GM19035 (cell line): ENCODE measurements around the gene PSMA4.
"Not testable (repeated sequence)": the region's sequence is repeated elsewhere in the genome, so short reads cannot be mapped to it uniquely, and the experiment has no call there.

Experiments used
- ATAC-seq: cut with Tn5 transposase; IDR thresholded peaks from one replicate; pipeline ENCODE4 v1.9.1; 2021; ENCODE audit not compliant: unreplicated experiment

The PSMA4 gene

DNA sequence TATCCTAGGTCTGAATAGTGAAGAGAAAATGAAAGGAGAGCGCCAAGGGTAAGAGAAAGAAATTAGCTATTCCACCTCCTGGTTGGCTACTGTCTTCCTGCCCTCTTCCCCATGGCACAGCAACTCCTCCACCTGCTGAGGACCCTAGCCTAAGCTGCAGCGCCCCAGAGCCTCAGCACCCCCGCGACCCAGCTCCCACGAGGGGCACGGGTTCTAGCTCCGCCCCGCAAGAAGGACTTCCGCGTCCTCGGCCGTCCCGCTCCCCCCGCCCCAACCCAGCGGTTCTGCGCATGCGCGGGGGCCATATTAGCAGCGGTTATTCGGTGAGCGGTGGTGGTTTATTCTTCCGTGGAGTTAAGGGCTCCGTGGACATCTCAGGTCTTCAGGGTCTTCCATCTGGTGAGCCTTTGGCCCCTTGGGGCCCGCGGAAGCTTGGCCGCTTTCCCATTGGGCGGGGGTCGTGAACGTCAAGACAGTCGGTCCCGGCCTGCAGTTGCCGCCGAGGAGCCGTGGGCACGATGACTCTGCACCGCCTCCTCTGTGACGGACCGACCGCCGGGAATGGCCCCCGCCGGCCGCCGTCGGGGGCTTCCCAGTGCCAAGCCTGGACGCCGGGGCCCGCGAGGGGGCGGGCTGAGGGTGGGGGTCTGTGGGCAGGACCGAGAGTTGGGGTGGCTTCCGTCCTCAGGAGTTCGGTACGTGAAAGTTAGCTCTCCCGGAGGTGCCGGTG is at the start of gene PSMA4:
TSS of gene PSMA4 (plus strand) at position 304 of the 730 bp plus-strand sequence. CDS start 1,484 bp downstream, outside the sequence.
- peak; percentile 84 for ATAC-seq

DNA sequence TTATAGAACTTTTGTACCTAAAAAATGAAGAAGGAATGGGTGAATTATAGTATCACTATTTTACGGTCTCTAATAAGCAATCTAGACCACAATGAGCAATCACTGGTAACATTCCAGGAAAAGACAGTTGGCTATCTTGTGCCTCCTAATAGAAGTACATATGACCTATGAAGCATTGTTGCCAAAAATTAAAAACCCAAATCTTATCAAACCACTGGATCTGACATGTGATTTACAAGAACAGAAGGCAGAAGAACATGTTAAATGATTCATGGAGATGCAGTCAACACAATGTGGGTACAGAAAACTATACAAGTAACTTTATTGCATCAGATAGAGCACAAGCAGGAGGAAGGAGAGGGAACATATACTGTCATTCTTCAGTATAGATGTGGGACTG is 47.4 kb upstream of the PSMA4 start:
- no peak for ATAC-seq

DNA sequence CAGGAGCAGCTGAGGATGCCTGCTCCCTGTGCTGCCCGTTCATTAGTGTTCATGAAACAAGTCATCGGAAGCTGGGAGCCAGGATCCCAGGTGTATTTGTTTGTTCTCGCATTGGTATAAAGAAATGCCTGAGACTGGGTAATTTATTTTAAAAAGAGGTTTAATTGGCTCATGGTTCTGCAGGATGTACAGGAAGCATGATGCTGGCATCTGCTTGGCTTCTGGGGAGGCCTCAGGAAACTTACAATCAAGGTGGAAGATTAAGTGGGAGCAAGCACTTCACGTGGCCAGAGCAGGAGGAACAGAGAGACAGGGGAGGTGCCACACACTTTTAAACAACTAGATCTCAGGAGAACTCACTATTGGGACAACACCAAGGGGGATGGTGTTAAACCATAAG is 38.4 kb upstream of the PSMA4 start:
- no peak for ATAC-seq

DNA sequence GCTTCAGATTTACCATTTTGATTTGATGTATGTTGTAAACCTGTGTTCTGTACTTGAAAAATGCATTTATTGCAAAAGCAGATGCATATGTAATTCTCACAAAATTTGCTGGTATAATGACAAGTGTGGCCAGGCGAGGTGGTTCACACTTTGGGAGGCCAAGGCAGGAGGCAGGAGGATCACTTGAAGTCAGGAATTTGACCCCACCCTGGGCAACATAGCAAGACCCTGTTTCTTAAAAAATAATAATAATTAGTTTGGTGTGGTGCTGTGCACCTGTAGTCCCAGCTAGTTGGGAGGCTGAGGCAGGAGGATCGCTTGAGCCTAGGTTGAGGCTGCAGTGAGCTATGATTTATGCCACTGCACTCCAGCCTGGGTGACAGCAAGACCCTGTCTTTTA is 37.6 kb upstream of the PSMA4 start:
- ATAC-seq: no peak

DNA sequence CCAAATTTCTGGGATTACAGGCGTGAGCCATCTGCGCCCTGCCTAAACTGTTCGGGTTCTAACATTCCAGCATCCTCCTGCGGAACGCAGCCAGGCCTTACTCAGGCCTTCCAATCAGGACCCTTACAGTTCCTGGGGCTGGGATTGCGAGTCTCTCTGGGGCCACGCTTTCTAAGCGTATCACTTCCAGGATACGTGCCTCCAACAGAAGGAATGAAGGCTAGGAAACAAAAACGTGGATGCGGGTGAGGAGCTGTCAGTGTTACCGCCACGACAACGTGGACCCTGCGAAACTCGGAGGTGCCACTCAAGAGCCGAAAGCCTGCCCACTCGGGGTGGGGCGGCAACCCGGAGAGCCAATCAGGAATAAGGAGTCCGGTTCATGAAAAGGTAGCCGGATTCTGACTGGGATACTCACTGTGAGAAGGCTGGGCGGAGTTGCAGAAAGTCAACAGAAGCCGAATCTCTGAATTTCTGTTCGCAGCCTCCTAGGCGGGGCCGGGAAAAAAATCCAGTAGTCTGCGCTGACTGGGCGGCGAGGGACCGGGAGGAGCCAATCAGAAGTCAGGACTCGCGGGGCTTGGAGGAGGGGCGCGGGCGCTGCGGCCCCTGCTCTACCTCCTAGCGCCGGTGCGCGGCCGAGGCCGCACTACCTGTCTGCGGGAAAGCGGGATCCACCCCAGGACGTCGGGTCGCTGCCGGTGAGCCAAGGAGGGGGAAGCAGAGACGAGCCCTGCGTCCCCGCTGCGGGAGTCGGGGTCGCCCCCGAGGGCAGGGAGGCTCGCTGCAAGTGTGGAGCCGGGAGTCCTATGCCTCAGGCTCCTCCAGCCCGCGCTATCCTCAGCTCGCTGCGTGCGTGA is 33.0 kb upstream of the PSMA4 start, which contains the start of gene HYKK:
TSS of gene HYKK (plus strand) at position 607 of the 860 bp plus-strand sequence. CDS start 5,512 bp downstream, outside the sequence.
- peak; percentile 89 for ATAC-seq

DNA sequence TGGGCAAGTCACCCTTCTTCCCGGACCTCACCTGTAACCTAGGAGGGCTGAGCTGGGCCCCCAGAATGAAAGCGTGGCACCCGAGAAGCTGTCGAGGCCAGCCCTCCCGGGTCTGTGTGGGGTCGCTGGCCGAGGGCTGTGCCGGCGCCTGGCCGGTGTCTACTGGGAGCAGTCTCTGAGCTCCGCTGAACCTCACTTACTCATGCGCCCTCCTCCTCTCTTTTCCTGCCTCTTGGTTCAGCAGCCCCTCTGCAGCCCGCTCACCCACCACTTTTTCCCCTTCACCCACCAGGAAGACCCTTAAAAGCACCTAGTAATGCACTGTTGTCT is 32.4 kb upstream of the PSMA4 start:
- peak; percentile 35 for ATAC-seq

DNA sequence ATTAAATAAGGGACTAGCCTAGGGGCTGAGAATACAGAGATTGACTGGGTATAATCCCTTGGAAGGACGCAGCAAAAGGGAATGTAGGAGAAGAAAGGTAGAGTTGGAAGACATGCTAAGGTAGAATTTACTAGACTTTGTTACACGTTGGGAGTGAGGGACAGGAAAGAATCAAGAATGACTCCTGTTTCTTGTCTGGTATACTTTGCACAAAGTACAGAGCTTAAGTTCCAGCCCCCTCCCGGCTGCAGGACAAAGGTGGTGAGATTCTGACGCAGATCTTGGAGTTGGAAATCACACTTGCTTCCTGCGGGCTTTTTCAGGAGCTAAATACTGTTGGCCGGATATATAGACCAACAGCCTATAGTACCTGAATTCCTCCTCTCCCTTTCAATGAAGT is 32.0 kb upstream of the PSMA4 start:
- ATAC-seq: no peak

DNA sequence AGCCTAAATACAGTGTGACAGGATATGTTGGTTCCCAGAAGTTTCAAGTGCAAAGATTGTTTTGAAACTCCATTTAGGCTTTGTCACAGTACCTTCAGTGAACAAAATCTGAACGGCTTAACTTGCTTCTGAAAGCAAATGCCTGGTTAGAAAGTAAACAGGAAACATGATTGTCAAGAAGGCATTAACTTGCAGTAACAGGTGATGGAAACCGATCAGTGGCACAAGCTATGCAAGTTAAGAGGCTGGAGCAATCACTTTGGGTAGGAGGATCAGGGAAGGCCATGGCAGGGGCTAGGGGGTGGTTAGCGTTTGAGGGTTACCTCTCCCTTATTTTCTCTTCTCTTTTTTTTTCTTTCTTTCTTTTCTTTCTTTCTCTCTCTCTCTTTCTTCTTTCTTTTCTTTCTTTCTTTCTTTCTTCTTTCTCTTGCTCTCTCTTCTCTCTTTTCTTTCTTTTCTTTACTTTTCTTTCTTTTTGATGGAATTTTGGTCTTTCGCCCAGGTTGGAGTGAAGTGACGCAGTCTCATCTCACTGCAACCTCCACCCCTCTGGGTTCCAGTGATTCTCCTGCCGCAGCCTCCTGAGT is 30.4 kb upstream of the PSMA4 start:
- no peak for ATAC-seq

DNA sequence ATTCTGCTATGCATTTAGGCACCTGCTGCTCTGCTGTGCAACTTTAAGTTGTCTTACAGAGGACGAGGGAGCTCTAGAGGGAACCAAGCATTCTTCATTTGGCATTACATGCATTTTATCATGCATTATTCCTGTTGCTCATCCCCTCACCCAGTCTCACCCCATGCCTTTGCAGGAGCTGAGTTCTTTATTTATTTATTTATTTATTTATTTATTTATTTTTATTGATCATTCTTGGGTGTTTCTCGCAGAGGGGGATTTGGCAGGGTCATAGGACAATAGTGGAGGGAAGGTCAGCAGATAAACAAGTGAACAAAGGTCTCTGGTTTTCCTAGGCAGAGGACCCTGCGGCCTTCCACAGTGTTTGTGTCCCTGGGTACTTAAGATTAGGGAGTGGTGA is 20.2 kb upstream of the PSMA4 start:
- ATAC-seq: not testable (repeated sequence)

DNA sequence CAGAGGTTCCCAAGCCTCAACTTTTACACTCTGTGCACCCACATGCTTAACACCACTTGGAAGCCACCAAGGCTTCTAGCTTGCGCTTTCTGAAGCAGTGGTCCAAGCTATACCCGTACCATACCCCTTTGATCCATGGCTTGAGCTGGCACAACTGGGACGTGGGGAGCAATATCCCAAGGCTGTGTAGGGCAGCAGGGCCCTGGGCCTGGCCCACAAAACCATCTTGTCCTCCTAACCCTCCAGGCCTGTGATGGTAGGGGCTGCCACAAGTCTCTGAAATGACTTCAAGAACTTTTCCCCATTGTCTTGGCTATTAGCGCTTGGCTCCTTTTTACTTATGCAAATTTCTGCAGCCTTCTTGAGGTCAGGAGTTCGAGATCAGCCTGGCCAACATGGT is 16.0 kb upstream of the PSMA4 start:
- ATAC-seq: no peak

DNA sequence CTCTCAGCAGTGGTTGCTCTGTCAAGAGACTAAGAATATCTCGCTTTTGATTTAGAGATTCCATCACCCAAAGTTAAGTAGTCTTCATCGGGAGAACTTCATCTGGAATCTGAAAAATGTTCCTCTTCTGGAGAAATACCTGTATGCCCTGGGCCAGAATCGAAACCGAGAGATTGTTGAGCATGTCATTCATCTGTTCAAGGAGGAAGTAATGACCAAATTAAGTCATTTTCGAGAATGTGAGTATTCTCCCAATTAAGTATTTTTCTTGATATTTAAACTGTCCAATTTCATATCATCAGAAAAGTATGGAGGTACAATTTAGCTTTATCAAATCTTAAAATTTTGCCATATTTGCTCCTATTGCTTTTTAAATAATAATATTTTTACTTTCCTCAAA is 12.9 kb upstream of the PSMA4 start:
- ATAC-seq: no peak

DNA sequence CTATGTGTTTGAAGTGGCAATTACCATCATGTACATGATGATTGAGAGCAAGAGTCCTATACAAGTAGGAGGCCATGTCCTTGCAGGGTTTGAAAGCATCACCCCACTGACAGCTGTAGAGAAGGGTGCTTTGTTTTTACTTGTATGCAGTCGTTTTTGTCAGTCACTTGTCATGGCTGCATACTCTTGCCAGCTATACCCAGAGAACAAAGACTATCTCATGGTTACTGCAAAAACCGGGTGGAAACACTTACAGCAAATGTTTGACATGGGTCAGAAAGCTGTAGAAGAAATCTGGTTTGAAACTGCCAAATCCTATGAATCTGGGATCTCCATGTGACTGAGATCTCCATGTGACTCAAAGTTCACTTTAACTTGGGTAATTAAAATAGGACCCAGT is 6.9 kb upstream of the PSMA4 start:
- ATAC-seq: no peak

DNA sequence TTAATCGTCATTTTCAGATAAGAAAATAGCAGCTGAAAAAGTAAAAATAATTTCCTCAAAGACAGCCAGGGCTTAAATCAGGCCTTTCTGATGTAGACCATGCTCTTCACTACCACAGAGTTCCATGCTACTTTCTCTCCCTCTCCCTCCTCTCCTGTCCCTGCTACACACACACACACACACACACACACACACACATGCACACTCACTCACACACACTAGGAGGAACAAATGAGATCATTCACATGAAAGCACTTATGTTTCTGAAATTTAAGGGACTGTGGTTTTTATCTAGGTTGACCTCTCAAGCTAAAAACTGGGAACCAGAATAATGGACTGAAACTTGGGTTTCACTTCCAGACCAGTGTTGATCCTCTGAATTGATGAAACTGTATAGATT is 4.1 kb upstream of the PSMA4 start:
- ATAC-seq: no peak

DNA sequence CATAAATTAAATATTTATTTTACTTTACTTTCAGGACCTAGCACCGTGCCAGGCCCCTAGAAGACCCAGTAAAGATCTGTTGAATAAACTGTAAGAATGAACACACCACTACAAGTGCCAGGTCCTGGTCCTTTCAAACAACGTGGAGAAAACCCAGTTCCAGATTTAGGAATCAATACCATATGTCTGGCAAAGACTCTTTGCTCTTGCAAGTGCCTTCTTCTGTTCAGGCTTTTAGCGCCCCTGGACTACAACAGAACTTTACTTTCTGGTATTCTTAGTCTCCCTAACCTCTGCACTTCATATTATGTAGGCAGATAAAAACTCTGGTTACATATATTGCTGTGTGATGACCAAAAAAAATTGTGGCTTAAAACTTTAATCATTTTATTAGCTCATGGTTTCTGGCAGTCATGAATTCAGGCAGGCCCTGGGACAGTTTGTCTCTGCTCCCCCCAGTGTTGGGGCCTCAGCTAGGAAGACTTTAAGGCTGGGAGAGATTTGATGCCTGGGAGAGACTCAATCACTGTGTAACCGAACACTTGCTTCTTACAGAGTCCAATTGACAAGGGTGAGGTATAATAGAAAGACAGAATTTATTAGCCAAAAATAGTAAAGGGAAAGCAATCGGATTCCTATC is 2.9 kb upstream of the PSMA4 start:
- no peak for ATAC-seq

DNA sequence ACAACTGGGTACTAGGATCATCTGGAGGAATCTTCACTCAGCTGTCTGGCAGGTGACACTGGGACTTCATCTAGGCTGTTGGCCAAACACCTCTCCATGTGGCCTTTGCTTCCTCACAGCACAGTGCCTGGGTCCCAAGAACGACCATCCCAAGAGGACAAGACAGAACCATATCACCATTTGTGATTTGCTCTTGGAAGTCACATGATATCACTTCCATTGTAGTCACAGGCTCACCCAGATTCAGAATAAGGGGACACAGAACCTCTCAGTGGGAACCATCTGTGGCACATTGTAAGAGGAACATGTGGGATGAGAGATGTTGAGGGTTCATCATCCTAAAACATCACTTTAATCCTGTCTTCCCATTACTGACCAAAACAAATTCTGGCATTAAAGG is 1.9 kb upstream of the PSMA4 start:
- no peak for ATAC-seq

DNA sequence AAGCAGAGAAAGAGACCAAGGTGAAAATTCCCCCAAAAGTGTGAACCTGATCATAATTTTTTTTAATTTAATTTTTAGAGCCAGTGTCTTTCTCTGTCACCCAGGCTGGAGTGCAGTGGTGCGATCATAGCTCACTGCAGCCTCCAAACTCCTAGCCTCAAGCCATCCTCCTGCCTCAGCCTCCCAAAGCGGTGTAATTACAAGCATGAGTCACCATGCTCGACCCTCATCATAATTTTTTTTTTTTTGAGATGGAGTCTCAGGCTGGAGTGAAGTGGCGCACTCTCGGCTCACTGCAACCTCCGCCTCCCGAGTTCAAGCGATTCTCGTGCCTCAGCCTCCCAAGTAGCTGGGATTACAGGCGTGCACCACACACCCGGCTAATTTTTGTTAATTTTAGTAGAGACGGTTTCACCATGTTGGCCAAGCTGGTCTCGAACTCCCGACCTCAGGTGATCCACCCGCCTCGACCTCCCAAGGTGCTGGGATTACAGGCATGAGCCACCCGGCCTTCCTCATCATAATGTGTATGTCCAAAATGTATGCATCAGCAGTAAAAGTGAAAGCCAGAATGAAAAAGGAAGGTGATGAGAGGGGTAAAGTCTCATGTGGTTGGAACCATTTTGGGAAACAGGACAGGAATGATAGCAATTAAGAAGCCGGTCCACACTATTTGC is 642 bp upstream of the PSMA4 start:
- ATAC-seq: not testable (repeated sequence)

DNA sequence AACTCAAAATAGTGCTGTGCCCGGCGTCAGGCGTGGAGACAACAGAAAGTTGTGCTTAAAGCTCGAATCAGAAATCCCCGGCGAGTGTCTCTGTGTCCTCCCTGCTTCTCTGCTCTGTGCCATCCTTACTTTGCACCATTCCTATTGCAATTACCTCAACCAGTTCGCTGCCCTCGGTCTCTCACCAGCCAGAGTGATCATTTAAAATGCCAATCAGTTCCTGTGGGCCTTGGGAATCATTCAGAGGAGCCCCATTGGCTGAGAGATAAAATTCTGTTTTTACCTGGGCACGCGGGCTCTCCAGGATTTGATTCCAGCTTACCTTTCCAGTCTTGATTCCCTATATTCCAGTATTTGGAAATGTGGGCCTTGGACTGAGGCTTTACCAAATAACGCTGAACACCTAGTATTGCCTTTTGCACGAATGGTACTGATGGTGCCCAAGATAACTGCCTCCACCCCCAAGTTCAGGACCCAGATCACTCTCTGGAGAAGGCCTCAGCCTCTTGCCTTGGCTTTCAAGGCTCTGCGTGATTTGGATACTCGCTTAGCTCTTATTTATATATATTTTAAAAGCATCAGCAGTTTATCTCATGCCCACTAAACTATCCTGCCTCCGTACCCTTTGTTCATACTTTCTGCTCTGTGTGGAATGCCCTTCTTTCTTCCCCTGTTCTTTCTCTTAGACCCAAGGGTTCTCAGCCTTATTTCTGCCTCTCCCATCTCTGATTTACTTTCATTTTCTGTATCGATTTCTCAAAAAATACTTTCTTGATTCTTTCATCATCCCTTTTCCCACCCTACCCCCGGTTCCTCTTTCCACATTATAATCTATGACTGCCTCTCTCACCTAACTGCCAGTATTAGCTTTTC is 863 bp downstream of the PSMA4 start:
- no peak for ATAC-seq

DNA sequence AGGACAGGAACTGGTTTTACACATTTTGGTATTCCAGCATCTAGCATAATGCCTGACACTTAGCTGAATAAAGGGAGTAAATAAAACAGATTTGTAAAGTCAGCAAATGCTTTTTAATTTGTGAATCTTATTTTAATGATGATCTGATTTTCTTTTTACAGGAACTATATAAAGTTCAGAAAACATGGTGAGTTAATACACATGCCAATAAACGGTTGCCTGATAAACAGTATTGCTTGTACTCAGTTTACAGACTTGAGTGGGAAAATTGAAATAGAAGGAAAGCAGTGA is 1.4 kb downstream of the PSMA4 start:
- no peak for ATAC-seq

DNA sequence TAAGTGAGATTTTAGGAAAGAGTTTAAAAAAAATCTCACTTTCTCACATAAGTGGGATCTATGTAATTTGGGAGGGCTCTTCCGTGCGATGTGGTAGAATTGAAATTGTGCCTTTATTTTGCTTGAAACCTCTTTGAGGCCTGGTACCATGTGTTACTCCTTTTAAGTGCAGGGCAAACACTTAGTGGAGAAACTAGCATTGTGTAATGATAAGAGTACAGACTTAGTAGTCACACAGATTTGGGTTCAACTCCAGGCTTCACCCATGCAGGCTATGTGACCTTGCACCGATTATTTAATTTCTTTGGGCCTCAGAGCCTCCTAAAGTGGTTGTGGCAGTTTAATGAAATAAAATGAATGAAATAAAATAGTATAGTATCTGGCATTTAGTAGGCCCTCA is 2.4 kb downstream of the PSMA4 start:
- no peak for ATAC-seq

DNA sequence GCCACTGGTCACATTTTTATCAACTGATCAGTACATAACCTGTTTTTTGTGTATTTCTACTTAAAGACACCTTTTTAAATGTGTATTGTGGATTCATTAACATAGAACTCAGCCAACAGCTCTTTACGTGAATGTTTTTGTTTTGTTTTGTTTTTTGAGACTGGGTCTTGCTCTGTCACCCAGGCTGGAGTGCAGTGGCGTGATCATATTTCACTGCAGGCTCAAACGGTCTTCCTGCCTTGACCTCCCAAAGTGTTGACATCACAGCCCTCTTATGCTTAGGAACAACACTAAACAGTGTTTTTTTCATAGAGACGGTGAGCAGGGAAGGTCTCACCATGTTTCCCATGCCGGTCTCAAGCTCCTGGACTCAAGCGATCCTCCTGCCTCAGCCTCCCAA is 9.9 kb downstream of the PSMA4 start:
- no peak for ATAC-seq
